K562 (cell line): ENCODE results near the gene METTL3.

Experiments used
- HNRNPL ChIP-seq: fragments of 200-400 bp; formaldehyde crosslinking; IDR thresholded peaks from 2 replicates; pipeline ENCODE4 v1.6.1; 2017; ENCODE audit warnings: low read depth, mild to moderate bottlenecking, low read length
- KLF16 ChIP-seq: IDR thresholded peaks from 2 replicates; pipeline ENCODE4 v1.6.1; 2016; ENCODE audit warnings: antibody characterized with exemption
- MTA3 ChIP-seq: fragments of 450-650 bp; formaldehyde crosslinking; IDR thresholded peaks from 2 replicates; pipeline ENCODE4 v1.6.1; 2017; ENCODE audit warnings: mild to moderate bottlenecking, borderline replicate concordance
- NR1H2 ChIP-seq: sonication (generic); formaldehyde crosslinking; IDR thresholded peaks from 2 replicates; pipeline ENCODE4 v1.4.0; 2020; ENCODE audit warnings: mild to moderate bottlenecking, missing genetic modification reagents
- NR3C1 ChIP-seq: sonication (generic); formaldehyde crosslinking; IDR thresholded peaks from 2 replicates; pipeline ENCODE4 v1.8.1; 2022; ENCODE audit warnings: missing genetic modification reagents
- SETDB1 ChIP-seq: IDR thresholded peaks from one replicate; pipeline ENCODE4 v1.6.1; 2012; ENCODE audit warnings: low read length, control low read depth, inconsistent platforms
- SIN3A ChIP-seq, 2 experiments: fragments of 150-350 bp in 1 of 2; IDR thresholded peaks; 2 replicates each; pipeline ENCODE4 v1.6.1; 2011 to 2016; ENCODE audit warnings: borderline replicate concordance in 2 of 2, low read depth in 2 of 2, low read length in 2 of 2, mild to moderate bottlenecking in 2 of 2, moderate library complexity in 2 of 2; ENCODE audit not compliant: control insufficient read depth in 1 of 2
- SPI1 ChIP-seq: IDR thresholded peaks from 2 replicates; pipeline ENCODE4 v1.6.1; 2011; ENCODE audit warnings: low read depth, low read length, control low read depth, borderline replicate concordance
- WHSC1 ChIP-seq: IDR thresholded peaks from one replicate; pipeline ENCODE4 v1.6.1; 2012; ENCODE audit warnings: low read length, control low read depth, inconsistent platforms
- YY1 ChIP-seq, 3 experiments: IDR thresholded peaks; 2 replicates each; pipeline ENCODE4 v1.6.1; 2011; ENCODE audit warnings: low read length in 2 of 3, mild to moderate bottlenecking in 2 of 3, moderate library complexity in 2 of 3, borderline replicate concordance in 1 of 3, control low read depth in 1 of 3, low read depth in 1 of 3; ENCODE audit not compliant: insufficient read depth in 3 of 3, insufficient replicate concordance in 2 of 3, control insufficient read depth in 1 of 3, insufficient read length in 1 of 3; ENCODE audit errors: extremely low read depth in 1 of 3
- ZC3H11A ChIP-seq: IDR thresholded peaks from 2 replicates; pipeline ENCODE4 v1.6.1; 2012; ENCODE audit warnings: low read depth, low read length, improper control_type of control experiment
- ZNF384 ChIP-seq: IDR thresholded peaks from 2 replicates; pipeline ENCODE4 v1.6.1; 2012; ENCODE audit warnings: low read depth, low read length, improper control_type of control experiment
- TF ChIP-seq, protein P1 (sequence below): fragments of 200-800 bp; sonication (Bioruptor generic); IDR thresholded peaks from 2 replicates; pipeline ENCODE4 v1.6.1; 2017; ENCODE audit warnings: missing genetic modification characterization, missing compliant biosample characterization
- TF ChIP-seq, protein P2 (sequence below), 2 experiments: fragments of 450-650 bp; formaldehyde crosslinking in 1 of 2; IDR thresholded peaks; 2 replicates each; pipeline versions ENCODE4 v1.4.0 to v1.6.1; 2014 to 2020; ENCODE audit warnings: mild to moderate bottlenecking in 2 of 2, borderline replicate concordance in 1 of 2, low read depth in 1 of 2

DNA sequence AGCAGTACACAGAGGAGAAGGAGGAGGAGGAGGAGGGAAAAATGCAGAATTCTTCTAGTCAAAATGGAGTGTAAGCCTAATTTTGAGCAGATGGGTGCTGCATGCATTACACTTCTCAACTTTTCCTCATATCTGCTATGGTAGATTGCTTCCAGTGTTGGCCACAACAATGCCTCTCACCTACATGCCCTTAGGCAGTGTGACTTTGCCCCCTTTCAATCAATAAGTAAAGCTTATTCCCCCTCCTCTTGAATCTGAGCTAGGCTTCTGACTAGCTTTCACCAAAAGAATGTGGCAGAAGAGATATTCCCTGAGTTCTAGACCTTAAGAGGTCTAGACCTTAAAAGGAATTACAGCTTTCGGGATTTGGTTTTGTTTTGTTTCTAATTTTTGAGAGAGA, 3.2 kb upstream of the METTL3 start:
- TF ChIP-seq KLF16 (no peak), NR3C1 (CRISPR knock-in tag) (no peak), SPI1 (no peak), WHSC1 (no peak), ZNF384 (no peak), HNRNPL (no peak), ZC3H11A (no peak), MTA3 (no peak), SIN3A (IDR thresholded peaks at IDR 0.05; ENCODE audit: borderline replicate concordance in 2 of 2, control insufficient read depth in 1 of 2, low read depth in 2 of 2, low read length in 2 of 2) (no peak), NR1H2 (CRISPR knock-in tag) (no peak), SETDB1 (no peak), YY1 (IDR thresholded peaks at IDR 0.05; ENCODE audit: borderline replicate concordance in 1 of 3, control insufficient read depth in 1 of 3, extremely low read depth in 1 of 3, insufficient read depth in 3 of 3, insufficient read length in 1 of 3, insufficient replicate concordance in 2 of 3, low read depth in 1 of 3, low read length in 2 of 3) (no peak)
- TF ChIP-seq, protein P1, sequence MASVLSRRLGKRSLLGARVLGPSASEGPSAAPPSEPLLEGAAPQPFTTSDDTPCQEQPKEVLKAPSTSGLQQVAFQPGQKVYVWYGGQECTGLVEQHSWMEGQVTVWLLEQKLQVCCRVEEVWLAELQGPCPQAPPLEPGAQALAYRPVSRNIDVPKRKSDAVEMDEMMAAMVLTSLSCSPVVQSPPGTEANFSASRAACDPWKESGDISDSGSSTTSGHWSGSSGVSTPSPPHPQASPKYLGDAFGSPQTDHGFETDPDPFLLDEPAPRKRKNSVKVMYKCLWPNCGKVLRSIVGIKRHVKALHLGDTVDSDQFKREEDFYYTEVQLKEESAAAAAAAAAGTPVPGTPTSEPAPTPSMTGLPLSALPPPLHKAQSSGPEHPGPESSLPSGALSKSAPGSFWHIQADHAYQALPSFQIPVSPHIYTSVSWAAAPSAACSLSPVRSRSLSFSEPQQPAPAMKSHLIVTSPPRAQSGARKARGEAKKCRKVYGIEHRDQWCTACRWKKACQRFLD (CRISPR knock-in tag), result no peak
- TF ChIP-seq, protein P2, sequence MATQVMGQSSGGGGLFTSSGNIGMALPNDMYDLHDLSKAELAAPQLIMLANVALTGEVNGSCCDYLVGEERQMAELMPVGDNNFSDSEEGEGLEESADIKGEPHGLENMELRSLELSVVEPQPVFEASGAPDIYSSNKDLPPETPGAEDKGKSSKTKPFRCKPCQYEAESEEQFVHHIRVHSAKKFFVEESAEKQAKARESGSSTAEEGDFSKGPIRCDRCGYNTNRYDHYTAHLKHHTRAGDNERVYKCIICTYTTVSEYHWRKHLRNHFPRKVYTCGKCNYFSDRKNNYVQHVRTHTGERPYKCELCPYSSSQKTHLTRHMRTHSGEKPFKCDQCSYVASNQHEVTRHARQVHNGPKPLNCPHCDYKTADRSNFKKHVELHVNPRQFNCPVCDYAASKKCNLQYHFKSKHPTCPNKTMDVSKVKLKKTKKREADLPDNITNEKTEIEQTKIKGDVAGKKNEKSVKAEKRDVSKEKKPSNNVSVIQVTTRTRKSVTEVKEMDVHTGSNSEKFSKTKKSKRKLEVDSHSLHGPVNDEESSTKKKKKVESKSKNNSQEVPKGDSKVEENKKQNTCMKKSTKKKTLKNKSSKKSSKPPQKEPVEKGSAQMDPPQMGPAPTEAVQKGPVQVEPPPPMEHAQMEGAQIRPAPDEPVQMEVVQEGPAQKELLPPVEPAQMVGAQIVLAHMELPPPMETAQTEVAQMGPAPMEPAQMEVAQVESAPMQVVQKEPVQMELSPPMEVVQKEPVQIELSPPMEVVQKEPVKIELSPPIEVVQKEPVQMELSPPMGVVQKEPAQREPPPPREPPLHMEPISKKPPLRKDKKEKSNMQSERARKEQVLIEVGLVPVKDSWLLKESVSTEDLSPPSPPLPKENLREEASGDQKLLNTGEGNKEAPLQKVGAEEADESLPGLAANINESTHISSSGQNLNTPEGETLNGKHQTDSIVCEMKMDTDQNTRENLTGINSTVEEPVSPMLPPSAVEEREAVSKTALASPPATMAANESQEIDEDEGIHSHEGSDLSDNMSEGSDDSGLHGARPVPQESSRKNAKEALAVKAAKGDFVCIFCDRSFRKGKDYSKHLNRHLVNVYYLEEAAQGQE (IDR thresholded peaks at IDR 0.05; ENCODE audit: borderline replicate concordance), result no peak
- TF ChIP-seq, protein P2 (CRISPR knock-in tag; IDR thresholded peaks at IDR 0.05; ENCODE audit: low read depth), result no peak
